ENCODE results near the gene UBLCP1.

UBLCP1 gene

GRCh38 chr5:159304961-159305595 is 42.0 kb downstream of the UBLCP1 start:
- no peak overlapping the region for H3K4me3 ChIP-seq (ENCODE audit: low read depth, low read length)

DNA sequence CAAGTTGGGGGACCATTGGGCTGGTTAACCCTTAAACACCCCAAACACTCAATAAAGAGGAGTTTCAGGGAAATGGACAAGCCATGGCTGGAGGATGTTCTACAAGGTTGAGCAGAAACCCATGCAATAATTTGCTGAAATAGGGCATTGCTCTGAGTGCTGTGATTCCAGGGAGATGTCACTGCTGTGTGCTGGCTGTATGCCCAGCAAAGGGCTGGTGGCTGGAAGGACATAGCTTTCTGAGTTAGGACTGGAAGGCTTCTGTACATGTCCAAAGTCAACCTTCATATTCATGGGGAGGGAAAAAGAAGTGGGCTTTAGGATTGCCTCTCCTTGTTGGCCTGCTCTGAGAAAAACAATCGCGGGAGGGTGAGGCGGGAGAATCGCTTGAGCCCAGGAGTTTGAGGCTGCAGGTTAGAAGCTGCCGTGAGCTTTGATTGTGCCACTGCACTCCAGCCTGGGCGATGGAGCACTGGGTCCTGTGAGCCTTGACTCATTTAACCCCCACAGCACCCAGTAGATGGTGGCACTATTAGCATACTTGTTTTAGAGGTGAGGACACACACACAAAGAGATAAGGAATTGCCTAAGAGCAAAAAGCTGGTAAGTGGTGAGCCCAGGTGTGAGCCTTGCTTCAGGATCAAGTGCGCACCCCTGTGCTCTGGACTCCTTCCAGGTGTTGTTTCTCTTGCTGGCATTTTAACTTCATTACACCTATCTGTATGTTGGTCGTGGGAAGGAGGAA is 46.8 kb downstream of the UBLCP1 start:
- no peak overlapping the region for H3K4me3 ChIP-seq (ENCODE audit: low read depth, low read length)
- DNase-seq (ENCODE audit: low read depth) = no peak

More at GRCh38 chr5:159304961-159305595, 42.0 kb downstream of the UBLCP1 start:
- DNase-seq (ENCODE audit: low read depth) = no peak

DNA sequence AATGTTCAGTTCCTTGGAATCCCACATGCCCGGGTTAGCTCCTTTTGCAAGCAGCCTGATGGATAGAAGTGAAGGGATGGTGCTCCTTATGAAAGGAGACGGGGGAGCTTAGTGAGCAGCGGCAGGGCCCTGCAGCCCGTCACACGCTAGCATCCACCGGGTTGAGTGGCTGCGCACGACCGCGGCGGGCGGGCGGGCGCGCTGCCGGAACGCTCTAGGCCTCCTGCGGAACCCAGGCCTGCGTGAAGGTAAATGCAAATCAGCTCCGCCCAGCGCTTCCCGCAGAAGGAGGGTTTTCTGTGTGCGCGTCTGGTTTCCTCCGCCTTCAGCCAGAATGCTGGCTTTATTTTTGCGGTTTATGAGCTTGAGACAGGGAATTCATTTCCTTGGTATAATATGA is 47.4 kb downstream of the UBLCP1 start:
- no peak for DNase-seq (ENCODE audit: low read depth)
- peak overlapping the region; percentile 11 for H3K4me3 ChIP-seq (ENCODE audit: low read depth, low read length)

DNA sequence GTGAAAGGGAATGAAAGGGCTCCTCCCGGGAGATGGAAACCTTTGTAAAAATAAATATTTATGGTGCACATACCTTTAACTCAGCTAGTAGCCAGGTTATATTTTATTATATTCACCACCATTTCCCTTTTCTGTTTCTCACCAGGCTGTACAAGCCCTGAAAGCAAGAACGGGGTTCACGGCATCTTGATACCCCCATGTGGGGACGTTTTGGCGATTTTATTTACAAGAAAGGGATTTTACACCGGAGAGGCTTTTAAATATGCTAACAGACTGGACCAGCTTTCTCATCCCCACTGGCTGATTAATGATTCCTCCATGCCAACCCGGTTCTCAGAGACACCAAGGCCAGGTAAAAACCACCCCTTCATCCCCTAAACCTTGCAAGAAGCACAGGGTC is 48.0 kb downstream of the UBLCP1 start:
- H3K4me3 ChIP-seq (ENCODE audit: low read depth, low read length) = no peak overlapping the region
- DNase-seq (ENCODE audit: low read depth) = no peak

DNA sequence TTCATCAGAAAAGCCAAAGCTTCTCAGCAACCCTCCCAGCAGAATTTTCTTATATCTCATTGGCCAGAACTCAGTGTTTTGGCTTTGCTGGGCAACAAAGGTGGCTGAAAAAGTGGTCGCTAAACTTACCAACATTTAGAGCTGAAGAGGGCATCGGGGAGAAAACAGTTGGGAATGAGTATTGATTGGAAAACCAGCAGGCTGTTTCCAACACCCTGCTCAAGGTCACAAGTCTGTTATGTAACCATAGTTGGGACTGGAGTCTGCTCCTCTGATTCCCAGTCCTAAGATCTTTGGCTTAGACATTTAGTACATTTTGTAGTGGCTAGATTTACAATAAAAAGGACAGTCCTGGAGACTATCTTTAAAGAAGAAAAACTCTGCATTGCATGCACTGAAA is 50.1 kb downstream of the UBLCP1 start:
- no peak for DNase-seq (ENCODE audit: low read depth)

DNA sequence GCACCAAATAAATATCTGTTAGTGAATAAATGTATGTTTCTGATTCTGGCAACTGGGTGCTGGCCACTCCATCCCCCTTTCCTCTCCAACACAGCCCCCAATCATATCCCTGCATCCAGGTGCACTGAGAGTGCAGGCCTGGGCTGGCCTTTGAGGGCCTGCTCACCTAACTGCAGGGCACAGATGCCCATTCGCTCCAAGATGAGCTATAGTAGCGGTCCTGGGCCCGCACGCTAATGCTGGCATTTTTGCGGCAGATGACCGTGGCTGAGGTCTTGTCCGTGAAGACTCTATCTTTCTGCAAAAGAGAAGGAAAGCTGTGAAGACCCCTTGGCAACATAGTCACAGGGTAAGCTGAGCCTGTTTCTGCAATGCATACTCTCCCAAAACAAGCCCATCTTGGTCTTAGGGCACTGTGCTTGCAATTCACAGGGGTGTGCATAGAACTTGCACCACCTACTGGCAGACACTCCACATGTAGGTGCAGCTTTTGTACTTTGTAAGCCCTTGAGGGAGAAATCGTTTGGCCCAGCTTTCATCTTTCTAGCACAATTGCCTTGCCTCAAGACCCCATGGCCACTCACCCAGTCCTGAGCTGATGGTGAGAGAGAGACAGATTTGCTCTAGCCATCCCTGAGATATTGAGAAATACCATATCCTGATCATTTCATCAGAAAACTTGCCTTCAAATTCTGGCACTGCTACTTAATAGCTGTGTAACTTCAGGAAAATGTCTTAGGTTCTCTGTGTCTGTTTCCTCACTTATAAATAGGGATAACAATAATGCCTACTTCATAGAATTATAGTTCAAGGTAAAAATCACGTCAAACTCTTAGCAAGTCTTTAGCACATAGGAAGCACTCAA is 53.7 kb downstream of the UBLCP1 start:
- peak; percentile 24 for DNase-seq (ENCODE audit: low read depth)
- no peak overlapping the region for H3K4me3 ChIP-seq (ENCODE audit: low read depth, low read length)

More for the DNA sequence above, 50.1 kb downstream of the UBLCP1 start:
- no peak overlapping the region for H3K4me3 ChIP-seq (ENCODE audit: low read depth, low read length)

GRCh38 chr5:159317849-159318248 is 54.8 kb downstream of the UBLCP1 start:
- H3K4me3 ChIP-seq (ENCODE audit: low read depth, low read length) = no peak overlapping the region
- DNase-seq (ENCODE audit: low read depth) = no peak

DNA sequence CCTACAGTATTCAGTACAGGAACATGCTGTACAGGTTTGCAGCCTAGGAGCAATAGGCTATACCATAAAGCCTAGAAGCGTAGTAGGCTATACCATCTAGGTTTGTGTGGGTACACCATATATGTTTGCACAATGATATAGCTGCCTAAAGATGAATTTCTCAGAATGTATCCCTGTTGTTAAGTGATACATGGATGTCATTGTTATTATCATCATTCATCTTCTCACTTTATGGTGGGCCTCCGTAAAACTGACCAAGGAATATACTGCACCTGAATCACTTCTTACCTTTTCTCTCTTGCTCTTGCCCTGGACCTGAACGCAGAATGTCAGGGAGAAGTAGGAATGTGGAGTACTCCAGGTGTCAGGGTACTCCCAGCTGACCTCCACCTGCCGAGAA is 55.4 kb downstream of the UBLCP1 start:
- DNase-seq (ENCODE audit: low read depth) = no peak
- no peak overlapping the region for H3K4me3 ChIP-seq (ENCODE audit: low read depth, low read length)

DNA sequence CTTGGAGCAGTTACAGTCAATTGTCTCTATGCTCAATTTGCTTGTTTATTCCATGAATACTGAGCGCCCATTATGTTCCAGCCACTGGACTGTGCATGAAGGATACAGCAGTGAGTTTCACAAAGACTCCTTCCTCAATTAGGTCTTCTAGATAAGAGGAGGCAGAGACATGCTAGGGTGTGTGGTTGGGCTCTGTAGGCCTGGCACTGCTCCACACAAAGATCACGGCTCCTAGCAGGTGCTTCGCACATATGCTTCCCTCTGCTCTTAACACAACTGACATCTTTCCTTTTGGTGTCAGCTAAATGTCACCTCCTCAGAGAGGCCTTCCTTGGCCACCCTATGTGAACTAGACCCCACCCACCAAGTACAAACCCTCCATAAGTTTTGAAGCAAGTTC is 56.3 kb downstream of the UBLCP1 start:
- H3K4me3 ChIP-seq (ENCODE audit: low read depth, low read length) = no peak overlapping the region

GRCh38 chr5:159319832-159320231 is 56.7 kb downstream of the UBLCP1 start:
- no peak overlapping the region for H3K4me3 ChIP-seq (ENCODE audit: low read depth, low read length)
- no peak for DNase-seq (ENCODE audit: low read depth)

More for the DNA sequence above, 56.3 kb downstream of the UBLCP1 start:
- no peak for DNase-seq (ENCODE audit: low read depth)

GRCh38 chr5:159322180-159322579 is 59.1 kb downstream of the UBLCP1 start:
- DNase-seq (ENCODE audit: low read depth) = no peak
- no peak overlapping the region for H3K4me3 ChIP-seq (ENCODE audit: low read depth, low read length)

DNA sequence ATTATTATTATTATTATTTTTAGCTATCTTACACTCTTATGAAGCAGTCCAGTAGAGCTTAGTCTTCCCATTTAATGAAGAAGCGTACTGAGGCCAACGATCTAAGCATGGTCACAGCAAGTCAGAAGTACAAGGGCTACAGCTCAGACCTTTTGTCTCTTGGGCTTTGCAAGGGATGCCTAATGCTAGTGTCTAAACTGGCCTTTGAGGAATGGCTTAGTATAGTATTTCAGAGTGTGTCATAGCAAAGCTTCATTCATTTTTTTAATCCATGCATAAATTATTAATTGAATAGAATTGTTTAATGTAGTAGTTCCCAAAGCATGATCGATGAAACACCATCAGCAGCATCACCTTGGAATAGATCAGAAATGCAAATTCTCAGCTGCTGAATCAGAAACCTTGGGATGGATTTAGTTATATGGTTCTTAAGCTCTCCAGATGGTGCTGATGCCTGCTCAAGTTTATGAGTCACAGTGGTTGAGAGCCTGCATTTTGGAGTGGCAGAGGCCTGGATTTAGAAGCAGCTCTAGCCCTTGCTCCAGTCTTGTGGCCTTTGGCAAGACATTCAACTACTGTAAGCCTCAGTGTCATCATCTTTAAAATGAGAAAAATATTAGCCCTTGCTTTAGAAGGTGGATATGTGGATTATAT is 61.1 kb downstream of the UBLCP1 start:
- DNase-seq (ENCODE audit: low read depth) = peak; percentile 56
- H3K4me3 ChIP-seq (ENCODE audit: low read depth, low read length) = no peak overlapping the region

DNA sequence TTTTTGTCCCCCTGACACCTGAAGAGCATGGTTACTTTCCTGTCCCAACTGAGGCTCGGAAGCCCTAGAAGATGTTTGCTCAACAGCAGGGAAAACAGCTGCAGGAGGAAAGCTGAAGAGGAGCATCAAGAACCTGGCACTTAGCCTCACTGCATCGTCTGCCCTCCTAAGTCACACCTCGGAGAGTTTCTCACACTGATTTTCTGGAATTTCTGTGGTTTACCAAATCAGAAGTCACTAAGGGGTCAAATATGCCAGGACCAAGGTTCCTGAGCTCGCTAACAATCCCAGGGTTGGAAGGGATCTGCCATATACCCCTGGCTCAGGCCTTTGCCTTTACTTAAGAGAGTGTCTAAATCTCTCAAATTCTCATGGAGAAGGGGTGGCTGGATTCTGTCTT is 61.9 kb downstream of the UBLCP1 start:
- no peak overlapping the region for H3K4me3 ChIP-seq (ENCODE audit: low read depth, low read length)
- no peak for DNase-seq (ENCODE audit: low read depth)

GRCh38 chr5:159330131-159330800 is 67.2 kb downstream of the UBLCP1 start, which contains the start of gene IL12B:
Gene IL12B (minus strand): TSS chr5:159330487. CDS start chr5:159326782, 3,705 bp downstream.
- no peak for DNase-seq (ENCODE audit: low read depth)
- H3K4me3 ChIP-seq (ENCODE audit: low read depth, low read length) = peak within 1 kb of the TSS; percentile 49

GRCh38 chr5:159331093-159331973 is 68.2 kb downstream of the UBLCP1 start:
- no peak for DNase-seq (ENCODE audit: low read depth)
- H3K4me3 ChIP-seq (ENCODE audit: low read depth, low read length) = peak overlapping the region; percentile 49

GRCh38 chr5:159332800-159333544 is 69.9 kb downstream of the UBLCP1 start:
- no peak overlapping the region for H3K4me3 ChIP-seq (ENCODE audit: low read depth, low read length)
- no peak for DNase-seq (ENCODE audit: low read depth)

DNA sequence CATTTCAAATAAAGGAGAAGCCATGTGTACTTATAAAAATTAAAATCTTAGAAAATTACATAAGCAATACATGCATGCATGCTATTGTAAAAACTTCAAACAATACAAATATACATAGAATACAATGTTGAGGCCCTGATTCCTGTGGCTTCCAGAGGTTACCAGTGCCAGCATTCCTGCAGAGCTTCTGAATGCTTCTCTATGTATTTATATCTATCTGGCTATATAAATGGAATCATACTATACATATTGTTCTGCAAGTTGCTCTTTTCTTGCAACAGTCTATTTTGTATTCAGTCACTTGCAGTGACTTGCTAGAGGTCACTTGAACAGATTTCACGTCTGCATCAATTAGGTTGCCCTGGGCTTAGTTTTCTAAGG is 70.4 kb downstream of the UBLCP1 start:
- no peak for DNase-seq (ENCODE audit: low read depth)
- H3K4me3 ChIP-seq (ENCODE audit: low read depth, low read length) = no peak overlapping the region
